Immature natural killer cell (primary cell): ENCODE results near the gene TMEM141. TPM values are rescaled to one million over a fixed set of nuclear protein-coding genes. Genes with fewer than 3 reads are reported as not detected.

Experiments
- DNase-seq, 3 donors: peaks; one replicate each; pipeline ENCODE4 v3.0.0; 2022; ENCODE audit warnings: mixed read lengths in 1 of 3
- H3K27ac Mint-ChIP-seq, 6 donors: one replicate each; pipeline ENCODE4 v1.8.0; 2020; ENCODE audit warnings: mixed read lengths in 6 of 6, mild to moderate bottlenecking in 5 of 6, inconsistent platforms in 4 of 6, moderate library complexity in 3 of 6
- H3K27me3 Mint-ChIP-seq, 3 donors: one replicate each; pipeline ENCODE4 v1.8.0; 2020 to 2021; ENCODE audit warnings: low read depth in 3 of 3, mild to moderate bottlenecking in 3 of 3, mixed read lengths in 3 of 3, moderate library complexity in 3 of 3, inconsistent platforms in 1 of 3
- H3K36me3 Mint-ChIP-seq, 3 donors: one replicate each; pipeline ENCODE4 v1.8.0; 2020; ENCODE audit warnings: mixed read lengths in 3 of 3, inconsistent platforms in 2 of 3, mild to moderate bottlenecking in 2 of 3
- H3K4me1 Mint-ChIP-seq, 2 donors: one replicate each; pipeline ENCODE4 v1.8.0; 2020; ENCODE audit warnings: inconsistent platforms in 2 of 2, mild to moderate bottlenecking in 2 of 2, mixed read lengths in 2 of 2, moderate library complexity in 1 of 2
- H3K4me3 Mint-ChIP-seq, 5 donors: one replicate each; pipeline ENCODE4 v1.8.0; 2020; ENCODE audit warnings: mild to moderate bottlenecking in 5 of 5, mixed read lengths in 5 of 5, inconsistent platforms in 3 of 5, moderate library complexity in 3 of 5
- H3K9me3 Mint-ChIP-seq, 6 donors: one replicate each; pipeline ENCODE4 v1.8.0; 2020; ENCODE audit warnings: mild to moderate bottlenecking in 6 of 6, mixed read lengths in 6 of 6, inconsistent platforms in 4 of 6, moderate library complexity in 3 of 6
- polyA plus RNA-seq, 3 donors: library from polyadenylated mRNA; unstranded; fragments of 300-500 nt; fragmentation: Illumina TruSeq; gene quantifications; one replicate each; pipeline ENCODE4 v1.2.3, GENCODE V29; 2021

TMEM141 gene
- 10 to 100 TPM; 61.2 to 83.3 (median 62.1) TPM for polyA plus RNA-seq

DNA sequence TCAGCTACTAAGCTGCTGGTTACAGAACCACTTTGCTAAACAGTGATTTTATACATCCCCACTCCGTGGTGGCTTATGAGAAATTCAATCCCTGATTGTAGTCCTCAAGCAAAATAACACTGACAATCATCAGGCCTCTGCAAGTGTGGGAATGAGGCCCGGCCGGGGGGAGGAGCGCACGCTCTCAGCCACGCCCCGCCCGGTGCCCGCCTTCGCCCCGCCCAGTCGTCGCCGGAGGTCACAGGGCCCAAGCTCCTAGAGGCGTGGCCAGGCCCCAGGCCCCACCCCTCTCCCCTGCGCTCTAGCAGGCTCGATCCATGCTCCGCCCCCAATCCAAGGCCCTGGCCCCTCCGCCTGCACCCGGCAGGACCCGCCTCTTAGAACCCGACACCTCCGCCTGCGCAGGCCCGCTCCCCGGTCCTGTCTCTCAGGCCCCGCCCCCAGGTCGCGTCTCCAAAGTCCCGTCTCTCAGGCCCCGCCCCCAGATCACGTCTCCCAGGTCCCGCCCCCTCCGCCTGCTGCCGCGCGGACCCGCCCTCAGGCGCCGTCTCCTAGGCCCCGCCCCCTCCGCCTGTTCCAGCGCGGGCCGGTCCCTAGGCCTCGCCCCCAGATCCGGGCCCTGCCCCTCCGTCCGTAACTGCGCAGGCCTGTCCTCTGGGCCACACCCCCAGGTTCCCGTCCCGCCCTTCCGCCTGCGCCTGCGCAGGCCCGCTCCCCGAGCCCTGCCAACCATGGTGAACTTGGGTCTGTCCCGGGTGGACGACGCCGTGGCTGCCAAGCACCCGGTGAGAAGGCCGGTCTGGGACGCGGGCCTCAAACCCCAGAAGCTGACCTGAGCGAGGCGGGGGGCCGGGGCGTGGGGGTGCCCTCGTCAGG, at the start of gene TMEM141:
TMEM141 (plus strand) TSS at position 705 of the 876 bp plus-strand sequence; CDS start at position 732, 27 bp downstream.
- peak; percentile 99 to 100 (median 100) for DNase-seq
- H3K4me1 Mint-ChIP-seq: peaks cover 37% of the 10 kb centered on the region in 2 donors
- H3K4me3 Mint-ChIP-seq: peak within 1 kb of the TSS; percentile 72 to 85 (median 79)
- peaks cover 2 to 4% (median 2%) of the 10 kb centered on the region in 3 donors for H3K27me3 Mint-ChIP-seq
- H3K9me3 Mint-ChIP-seq: no peaks in the 10 kb centered on the region
- H3K36me3 Mint-ChIP-seq: no peaks in the 10 kb centered on the region
- peak within 1 kb of the TSS; percentile 75 to 89 (median 86) for H3K27ac Mint-ChIP-seq

DNA sequence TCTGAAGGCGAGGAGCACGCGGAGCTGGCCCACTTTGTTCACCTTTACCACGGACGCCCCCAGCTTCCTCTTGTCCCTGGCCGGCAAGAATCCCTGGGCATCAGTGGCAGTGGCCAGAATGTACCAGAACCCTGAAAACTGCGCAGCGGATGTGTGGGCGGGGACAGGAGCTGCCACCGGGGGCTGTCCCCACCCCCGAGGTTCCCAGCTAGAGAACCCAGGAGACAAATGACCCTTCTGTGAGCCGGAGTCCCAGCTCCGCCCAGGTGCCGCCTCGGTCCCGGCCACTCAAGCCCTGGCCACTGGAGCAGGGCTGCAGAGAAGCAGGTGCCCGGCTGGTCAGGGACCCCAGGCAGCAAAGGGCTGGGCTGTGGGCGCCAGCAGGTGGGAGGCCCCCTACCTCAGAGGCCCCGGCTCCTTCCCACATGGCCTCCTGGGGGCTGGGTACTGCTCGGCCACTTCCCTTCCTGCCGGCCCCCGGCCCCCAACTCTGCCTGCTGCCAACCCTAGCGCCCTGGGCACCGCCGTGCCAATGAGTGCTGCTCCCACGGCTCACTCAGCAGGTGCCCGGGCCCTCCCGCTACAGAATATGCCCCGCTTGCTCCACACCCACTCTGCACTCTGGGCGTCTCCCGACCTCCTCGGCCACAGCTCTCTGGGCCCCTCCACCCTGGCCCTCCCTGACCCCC, 49.1 kb upstream of the TMEM141 start:
- Mint-ChIP-seq H3K4me1 (no peaks in the 10 kb centered on the region), H3K36me3 (no peaks in the 10 kb centered on the region), H3K9me3 (no peaks in the 10 kb centered on the region), H3K27ac (no peak overlapping the region), H3K27me3 (peaks cover 3 to 4% (median 3%) of the 10 kb centered on the region in 3 donors), H3K4me3 (no peak overlapping the region)
- DNase-seq: no peak

DNA sequence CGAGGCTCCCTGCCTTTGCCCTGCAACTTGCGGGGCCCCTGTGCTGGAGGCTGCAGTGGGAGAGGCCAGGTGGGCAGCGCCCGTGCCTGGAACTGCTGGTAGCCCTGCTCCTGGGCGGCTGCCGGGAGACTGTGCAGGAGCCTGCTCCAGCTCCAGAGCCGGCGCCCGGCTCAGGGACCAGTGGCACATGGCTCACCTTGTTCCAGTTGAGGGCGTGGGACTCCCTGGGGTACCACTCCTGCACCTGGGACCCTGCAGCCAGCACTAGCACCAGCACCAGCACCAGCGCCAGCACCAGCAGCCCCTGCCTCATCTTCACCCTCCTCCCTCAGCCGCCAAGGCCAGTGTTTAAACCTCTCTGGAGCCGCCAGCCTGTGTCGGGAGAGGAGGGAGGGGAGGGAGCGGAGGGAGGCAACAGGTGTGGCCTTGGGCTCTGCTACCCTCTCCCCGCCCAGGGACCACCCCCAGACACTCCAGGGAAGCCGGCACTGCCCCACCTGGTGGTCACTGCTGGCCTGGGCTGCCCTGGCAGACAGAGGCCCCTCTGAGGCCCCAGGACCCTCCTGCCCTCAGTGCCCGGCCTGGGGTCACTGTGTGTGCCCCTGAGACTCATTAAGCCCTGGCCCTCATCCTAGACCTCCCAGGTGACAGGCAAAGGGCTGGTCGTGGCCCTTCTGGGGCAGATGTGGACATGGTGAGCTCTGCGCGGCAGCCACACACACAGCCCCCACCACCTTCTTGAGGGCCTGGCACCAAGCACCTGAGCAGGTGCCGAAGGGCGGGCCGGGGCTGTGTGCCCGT, 48.4 kb upstream of the TMEM141 start, which contains the start of gene LCN10:
LCN10 (minus strand) TSS at position 350 of the 801 bp plus-strand sequence; CDS start at position 313, 37 bp downstream.
- H3K27me3 Mint-ChIP-seq: peaks cover 3 to 5% (median 4%) of the 10 kb centered on the region in 3 donors
- H3K27ac Mint-ChIP-seq: no peak within 1 kb of the TSS
- DNase-seq: no peak
- H3K36me3 Mint-ChIP-seq: no peaks in the 10 kb centered on the region
- no peaks in the 10 kb centered on the region for H3K4me1 Mint-ChIP-seq
- no peak within 1 kb of the TSS for H3K4me3 Mint-ChIP-seq
- no peaks in the 10 kb centered on the region for H3K9me3 Mint-ChIP-seq

DNA sequence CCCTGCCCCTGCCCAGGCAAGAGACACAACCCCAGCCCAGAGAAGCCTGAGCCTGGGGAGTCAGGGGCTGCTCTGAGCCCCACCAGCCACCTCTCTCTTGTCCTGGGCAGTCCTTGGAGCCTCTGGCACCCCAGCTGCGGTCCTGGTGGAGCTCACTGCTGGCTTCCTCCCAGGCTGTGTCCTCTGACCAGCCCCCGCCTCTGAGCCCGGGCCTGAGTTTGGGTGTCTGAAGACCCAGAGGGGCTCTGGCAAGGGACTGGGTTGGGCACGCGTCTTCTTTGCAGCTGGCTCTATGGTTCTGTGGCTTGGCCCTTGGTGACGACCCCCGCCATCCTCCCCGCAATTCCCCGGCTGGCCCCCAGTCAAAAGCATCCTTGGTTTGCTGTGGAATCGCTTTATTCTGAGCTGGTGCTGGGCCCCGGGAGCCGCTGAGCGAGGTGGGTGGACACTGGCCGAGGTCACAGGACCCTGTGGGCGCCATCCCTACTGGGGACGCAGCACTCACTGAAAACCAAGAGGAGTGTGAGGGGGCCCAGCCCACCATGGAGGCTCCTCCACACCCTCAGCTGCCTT, 47.4 kb upstream of the TMEM141 start:
- no peak overlapping the region for H3K4me3 Mint-ChIP-seq
- no peaks in the 10 kb centered on the region for H3K9me3 Mint-ChIP-seq
- no peaks in the 10 kb centered on the region for H3K4me1 Mint-ChIP-seq
- DNase-seq: no peak
- no peak overlapping the region for H3K27ac Mint-ChIP-seq
- H3K27me3 Mint-ChIP-seq: peaks cover 3 to 5% (median 4%) of the 10 kb centered on the region in 3 donors
- H3K36me3 Mint-ChIP-seq: no peaks in the 10 kb centered on the region

DNA sequence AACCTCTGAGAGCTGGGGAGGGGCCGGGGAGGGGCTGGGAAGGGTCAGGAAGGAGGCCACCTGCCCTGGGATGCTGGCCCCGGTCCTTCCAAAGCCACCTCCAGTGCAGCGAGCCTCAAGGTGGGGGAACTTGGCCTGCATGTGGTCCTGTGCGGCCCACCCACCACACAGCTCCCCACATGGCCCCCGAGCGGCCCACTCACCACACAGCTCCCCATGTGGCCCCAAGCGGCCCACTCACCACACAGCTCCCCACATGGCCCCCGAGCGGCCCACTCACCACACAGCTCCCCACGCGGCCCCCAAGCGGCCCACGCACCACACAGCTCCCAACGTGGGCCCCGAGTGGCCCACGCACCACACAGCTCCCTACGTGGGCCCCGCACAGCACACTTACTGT, 46.4 kb upstream of the TMEM141 start:
- no peak overlapping the region for H3K27ac Mint-ChIP-seq
- no peaks in the 10 kb centered on the region for H3K36me3 Mint-ChIP-seq
- H3K4me1 Mint-ChIP-seq: no peaks in the 10 kb centered on the region
- H3K4me3 Mint-ChIP-seq: no peak overlapping the region
- H3K27me3 Mint-ChIP-seq: peaks cover 3 to 10% (median 7%) of the 10 kb centered on the region in 3 donors
- no peak for DNase-seq
- no peaks in the 10 kb centered on the region for H3K9me3 Mint-ChIP-seq

DNA sequence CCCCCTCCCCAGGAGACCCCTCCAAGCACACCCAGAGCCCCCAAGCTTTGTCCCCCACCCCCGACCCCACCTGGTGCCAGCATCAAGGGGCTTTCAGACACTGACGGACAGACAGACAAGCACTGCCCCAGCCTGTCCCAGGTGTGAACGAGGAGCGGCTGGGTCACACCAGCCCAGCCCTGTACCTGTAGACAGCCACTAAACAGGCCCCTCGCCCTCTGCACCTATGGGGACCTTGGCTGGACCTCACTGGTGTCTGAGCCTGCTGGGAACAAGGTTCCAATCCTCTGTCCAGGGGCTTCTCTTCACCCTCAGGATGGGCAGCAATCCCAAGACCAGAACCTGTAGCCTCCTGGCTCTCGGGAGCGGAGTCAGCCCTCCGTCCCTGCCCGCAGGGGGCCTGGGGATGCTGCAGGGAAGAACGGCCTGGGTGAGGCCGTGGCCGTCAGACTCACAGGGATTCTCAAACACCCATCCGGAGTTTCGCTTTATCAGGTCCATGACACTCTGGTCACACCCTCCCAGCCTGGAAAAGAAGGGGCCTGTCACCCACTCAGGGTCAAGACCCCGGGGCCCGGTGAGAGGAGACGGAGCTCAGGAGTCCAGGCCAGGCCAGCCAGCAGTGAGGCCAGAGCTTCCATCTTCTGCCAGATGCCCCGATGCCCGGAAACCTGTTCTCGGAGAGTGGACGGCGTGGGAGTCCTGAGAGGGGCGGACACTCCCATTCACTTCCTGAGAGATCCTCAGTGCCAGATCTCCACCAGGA, 45.6 kb upstream of the TMEM141 start:
- Mint-ChIP-seq H3K9me3 (no peaks in the 10 kb centered on the region), H3K36me3 (no peaks in the 10 kb centered on the region), H3K27me3 (peaks cover 3 to 10% (median 6%) of the 10 kb centered on the region in 3 donors), H3K4me3 (no peak overlapping the region), H3K4me1 (no peaks in the 10 kb centered on the region), H3K27ac (no peak overlapping the region)
- no peak for DNase-seq

DNA sequence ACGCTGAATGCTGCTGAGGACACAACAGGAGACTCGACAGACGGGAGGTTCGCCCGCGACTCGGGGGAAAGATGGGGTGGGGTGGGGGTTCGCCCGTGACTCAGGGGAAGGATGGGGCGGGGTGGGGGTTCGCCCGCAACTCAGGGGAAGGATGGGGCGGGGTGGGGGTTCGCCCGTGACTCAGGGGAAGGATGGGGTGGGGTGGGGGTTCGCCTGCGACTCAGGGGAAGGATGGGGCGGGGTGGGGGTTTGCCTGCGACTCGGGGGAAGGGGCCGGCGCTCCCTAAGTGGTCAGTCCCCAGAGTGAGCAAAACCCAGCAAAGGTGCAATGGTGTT, 45.0 kb upstream of the TMEM141 start:
- Mint-ChIP-seq H3K36me3 (no peaks in the 10 kb centered on the region), H3K4me3 (no peak overlapping the region), H3K4me1 (no peaks in the 10 kb centered on the region), H3K27me3 (peaks cover 4 to 10% (median 6%) of the 10 kb centered on the region in 3 donors), H3K27ac (no peak overlapping the region), H3K9me3 (no peaks in the 10 kb centered on the region)
- no peak for DNase-seq

DNA sequence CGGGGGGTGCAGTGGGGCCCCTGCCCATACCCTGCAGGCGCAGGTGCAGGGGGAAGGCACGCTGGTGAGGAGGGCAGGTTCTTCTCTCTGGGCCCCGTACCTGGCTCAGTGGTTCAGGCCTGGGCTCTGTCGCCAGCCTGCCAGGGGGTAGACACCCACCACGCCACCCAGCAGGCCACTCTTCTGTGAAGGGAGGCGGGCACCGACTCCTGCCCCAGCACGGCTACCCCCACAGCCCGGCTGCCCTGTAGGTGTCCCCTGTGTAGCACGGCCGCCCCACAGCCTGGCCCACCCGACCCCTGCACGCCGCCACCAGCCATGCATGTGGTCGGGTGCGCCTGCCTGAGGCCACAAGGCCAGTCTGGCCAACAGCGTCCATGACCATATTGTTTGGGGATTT, 44.5 kb upstream of the TMEM141 start:
- Mint-ChIP-seq H3K4me1 (no peaks in the 10 kb centered on the region), H3K4me3 (no peak overlapping the region), H3K9me3 (peaks cover 0 to 3% (median 1%) of the 10 kb centered on the region in 6 donors), H3K27me3 (peaks cover 4 to 8% (median 5%) of the 10 kb centered on the region in 3 donors), H3K27ac (no peak overlapping the region), H3K36me3 (peaks cover 0 to under 1% (median 0%) of the 10 kb centered on the region in 3 donors)
- DNase-seq: no peak

DNA sequence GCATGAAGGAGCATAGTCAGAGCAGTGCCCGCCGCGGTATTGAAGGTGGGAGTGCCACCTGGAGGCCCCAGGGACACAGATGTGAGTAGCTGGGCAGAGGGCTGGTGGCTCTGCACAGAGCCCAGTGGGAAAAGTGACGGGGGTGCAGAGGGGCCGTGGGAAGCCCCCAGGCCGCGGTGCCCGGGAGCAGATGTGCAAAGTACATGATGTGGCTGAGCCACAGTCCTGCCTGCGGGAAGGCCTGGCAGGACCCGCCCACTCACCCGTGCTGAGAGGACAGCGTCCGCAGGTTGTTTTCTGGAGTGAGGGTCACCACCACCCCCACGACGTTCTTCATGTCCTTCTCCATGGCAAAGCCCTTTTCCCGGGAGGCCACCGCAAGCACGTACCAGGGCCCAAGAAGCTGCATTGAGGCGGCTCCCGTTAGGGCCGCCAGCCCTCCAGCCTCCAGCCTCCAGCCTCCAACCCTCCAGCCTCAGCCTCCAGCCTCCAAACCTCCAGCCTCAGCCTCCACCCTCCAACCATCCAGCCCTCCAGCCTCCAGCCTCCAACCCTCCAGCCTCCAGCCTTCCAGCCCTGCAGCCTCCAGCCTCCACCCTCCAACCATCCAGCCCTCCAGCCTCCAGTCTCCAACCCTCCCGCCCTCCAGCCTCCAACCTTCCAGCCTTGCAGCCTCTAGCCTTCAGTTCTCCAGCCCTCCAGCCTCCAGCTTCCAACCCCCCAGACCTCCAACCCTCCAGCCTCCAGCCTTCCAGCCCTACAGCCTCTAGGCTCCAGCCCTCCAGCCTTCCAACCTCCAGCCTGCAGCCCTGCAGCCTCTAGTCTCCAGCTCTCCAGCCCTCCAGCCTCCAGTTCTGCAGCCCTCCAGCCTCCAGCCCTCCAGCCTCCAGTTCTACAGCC, 43.7 kb upstream of the TMEM141 start:
- no peaks in the 10 kb centered on the region for H3K4me1 Mint-ChIP-seq
- no peak overlapping the region for H3K27ac Mint-ChIP-seq
- peaks cover 0 to 6% (median 0%) of the 10 kb centered on the region in 3 donors for H3K36me3 Mint-ChIP-seq

DNA sequence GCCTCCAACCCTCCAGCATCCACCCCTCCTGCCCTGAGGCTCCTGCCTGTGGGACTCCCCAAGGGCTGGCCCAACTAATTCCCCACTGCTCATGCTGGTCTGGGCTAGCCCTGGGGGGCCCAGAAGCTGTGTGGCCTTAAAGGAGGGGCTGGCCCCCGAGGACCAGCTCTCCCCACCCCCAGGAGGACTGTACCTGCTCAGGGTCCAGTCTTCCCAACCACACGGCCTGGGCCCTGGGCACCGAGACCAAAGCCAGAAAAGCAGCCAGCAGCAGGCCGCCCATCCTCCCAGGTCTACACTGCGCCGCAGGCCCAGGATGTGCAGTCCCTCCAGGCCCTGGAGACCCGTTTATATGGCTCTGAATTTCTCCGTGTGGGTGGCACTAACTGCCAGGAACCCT, 42.9 kb upstream of the TMEM141 start, which contains the start of gene LCN6:
LCN6 (minus strand) TSS at position 325 of the 400 bp plus-strand sequence; CDS start at position 283, 42 bp downstream.
- Mint-ChIP-seq H3K36me3 (peaks cover 0 to 12% (median 0%) of the 10 kb centered on the region in 3 donors), H3K9me3 (peaks cover 0 to 13% (median 9%) of the 10 kb centered on the region in 6 donors), H3K27me3 (peaks cover 4 to 11% (median 6%) of the 10 kb centered on the region in 3 donors), H3K4me1 (no peaks in the 10 kb centered on the region), H3K4me3 (no peak within 1 kb of the TSS), H3K27ac (no peak within 1 kb of the TSS)
- no peak for DNase-seq

More for the DNA sequence above, 43.7 kb upstream of the TMEM141 start:
- Mint-ChIP-seq H3K4me3 (no peak overlapping the region), H3K9me3 (peaks cover 0 to 11% (median 7%) of the 10 kb centered on the region in 6 donors), H3K27me3 (peaks cover 4 to 11% (median 4%) of the 10 kb centered on the region in 3 donors)
- DNase-seq: no peak

DNA sequence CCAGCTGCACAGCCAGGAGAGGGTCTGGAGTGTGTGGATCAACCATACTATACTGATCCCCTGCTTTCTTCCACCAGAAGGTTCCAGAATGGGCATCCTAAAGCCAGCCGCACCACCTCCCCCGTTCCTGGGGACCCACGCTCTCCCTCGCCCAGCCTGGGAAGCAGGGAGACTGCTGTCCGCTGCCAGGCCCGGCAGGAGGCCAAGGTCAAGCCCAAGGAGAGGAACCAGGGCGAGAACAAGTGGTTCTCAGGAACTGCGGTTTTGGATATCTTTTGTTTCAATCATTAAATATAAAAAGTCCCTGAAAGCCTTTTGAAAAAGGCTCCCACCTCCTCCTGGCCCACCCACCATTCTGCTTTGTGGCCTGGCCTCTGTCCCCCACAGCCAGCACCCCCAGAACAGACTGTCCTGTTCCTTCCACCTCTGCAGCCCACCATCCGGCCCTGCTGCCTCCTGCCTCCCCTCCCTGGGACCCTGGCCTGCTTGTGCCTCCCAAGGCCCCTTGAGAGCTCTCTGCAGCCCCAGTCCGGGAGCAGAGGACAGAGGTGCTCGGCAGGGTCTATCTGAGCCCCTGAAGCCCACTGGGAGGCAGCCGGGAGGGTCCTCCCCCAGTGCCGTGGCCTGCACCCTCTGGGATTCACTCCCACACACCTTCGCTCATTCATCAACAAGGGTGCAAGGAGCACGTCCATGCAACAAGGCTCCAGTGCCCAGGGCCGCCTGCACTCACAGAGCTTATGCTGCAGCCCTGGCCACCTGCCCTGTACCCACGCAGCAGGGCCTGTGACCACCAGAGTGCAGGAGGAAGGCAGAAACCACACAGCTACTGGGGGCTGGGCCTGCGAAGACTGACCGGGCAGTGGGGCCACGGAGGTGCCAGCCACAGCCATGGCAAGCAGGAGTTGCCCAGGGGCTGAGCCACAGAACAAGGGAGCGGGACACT, 42.2 kb upstream of the TMEM141 start:
- Mint-ChIP-seq H3K4me1 (no peaks in the 10 kb centered on the region), H3K27me3 (peaks cover 4 to 11% (median 6%) of the 10 kb centered on the region in 3 donors), H3K36me3 (peaks cover 0 to 12% (median 0%) of the 10 kb centered on the region in 3 donors), H3K4me3 (no peak overlapping the region), H3K9me3 (peaks cover 0 to 13% (median 9%) of the 10 kb centered on the region in 6 donors), H3K27ac (no peak overlapping the region)
- DNase-seq: no peak
